Measurements from ENCODE around the gene SLC25A12.
"Not testable (repeated sequence)": the region's sequence is repeated elsewhere in the genome, so short reads cannot be mapped to it uniquely, and the experiment has no call there.

Gene SLC25A12
- 18.1 to 30.0 reads per million in 2 donors for total RNA-seq

- peak; percentile 50 for DNase-seq
Observed at GRCh38 chr2:171893824-171894611, at the start of gene SLC25A12. TSS of gene SLC25A12 (minus strand) at chr2:171894244. CDS start at chr2:171894214, 30 bp downstream.

GRCh38 chr2:171941316-171941699 lies 47.3 kb upstream of the SLC25A12 start:
- no peak for DNase-seq

- DNase-seq: no peak
Observed at GRCh38 chr2:171939743-171940071, 45.7 kb upstream of the SLC25A12 start.

- DNase-seq: no peak
Observed at GRCh38 chr2:171939058-171939742, 45.2 kb upstream of the SLC25A12 start.

GRCh38 chr2:171930385-171930784 lies 36.3 kb upstream of the SLC25A12 start:
- no peak for DNase-seq

GRCh38 chr2:171924170-171924942 lies 30.3 kb upstream of the SLC25A12 start:
- DNase-seq: no peak

- no peak for DNase-seq
Observed at GRCh38 chr2:171923206-171923605, 29.2 kb upstream of the SLC25A12 start.

- DNase-seq: peak; percentile 95
Observed at GRCh38 chr2:171922230-171923022, 28.4 kb upstream of the SLC25A12 start, which contains the start of gene HAT1. TSS of gene HAT1 (plus strand) at chr2:171922461. CDS start at chr2:171922501, 40 bp downstream.

GRCh38 chr2:171921970-171922229 lies 27.9 kb upstream of the SLC25A12 start:
- DNase-seq: no peak

GRCh38 chr2:171919453-171919852 lies 25.4 kb upstream of the SLC25A12 start:
- no peak for DNase-seq

- DNase-seq: no peak
Observed at GRCh38 chr2:171913517-171913916, 19.5 kb upstream of the SLC25A12 start.

- no peak for DNase-seq
Observed at GRCh38 chr2:171910494-171910893, 16.4 kb upstream of the SLC25A12 start.

- DNase-seq: no peak
Observed at GRCh38 chr2:171909266-171909665, 15.2 kb upstream of the SLC25A12 start.

- DNase-seq: no peak
Observed at GRCh38 chr2:171908235-171908634, 14.2 kb upstream of the SLC25A12 start.

- no peak for DNase-seq
Observed at GRCh38 chr2:171902840-171903420, 8.9 kb upstream of the SLC25A12 start.

GRCh38 chr2:171899623-171900282 lies 5.7 kb upstream of the SLC25A12 start:
- not testable (repeated sequence) for DNase-seq

GRCh38 chr2:171895786-171896185 lies 1.7 kb upstream of the SLC25A12 start:
- no peak for DNase-seq

GRCh38 chr2:171894612-171894947 lies 536 bp upstream of the SLC25A12 start:
- no peak for DNase-seq

- DNase-seq: no peak
Observed at GRCh38 chr2:171893196-171893823, 734 bp downstream of the SLC25A12 start.

GRCh38 chr2:171889808-171890207 lies 4.2 kb downstream of the SLC25A12 start:
- no peak for DNase-seq

GRCh38 chr2:171889333-171889732 lies 4.7 kb downstream of the SLC25A12 start:
- no peak for DNase-seq

Data from T-helper 9 cell (primary cell).